SKM-1 treated with dmso at 0.1 percent for 144 hours (cell line): ENCODE results near the gene UXS1.
"Not testable (repeated sequence)": the region's sequence is repeated elsewhere in the genome, so short reads cannot be mapped to it uniquely, and the experiment has no call there.

ENCODE experiments used
- DNase-seq: peaks from one replicate; lab custom pipeline; 2025; ENCODE audit not compliant: unreplicated experiment; lab: John Stamatoyannopoulos, UW

Gene UXS1

GRCh38 chr2:106137731-106138521 is 56.2 kb downstream of the UXS1 start:
- no peak for DNase-seq

GRCh38 chr2:106131192-106131591 is 62.9 kb downstream of the UXS1 start:
- DNase-seq, result not testable (repeated sequence)

GRCh38 chr2:106130251-106130998 is 63.7 kb downstream of the UXS1 start:
- no peak for DNase-seq

- DNase-seq, result no peak
Measured at GRCh38 chr2:106129592-106129991, 64.5 kb downstream of the UXS1 start.

GRCh38 chr2:106129150-106129549 is 65.0 kb downstream of the UXS1 start:
- no peak for DNase-seq

GRCh38 chr2:106127776-106128268 is 66.3 kb downstream of the UXS1 start:
- no peak for DNase-seq

- DNase-seq, result no peak
Measured at GRCh38 chr2:106127282-106127771, 66.8 kb downstream of the UXS1 start.

- no peak for DNase-seq
Measured at GRCh38 chr2:106126705-106127281, 67.3 kb downstream of the UXS1 start.

- DNase-seq, result no peak
Measured at GRCh38 chr2:106126295-106126694, 67.8 kb downstream of the UXS1 start.

- no peak for DNase-seq
Measured at GRCh38 chr2:106124905-106125549, 69.1 kb downstream of the UXS1 start.

- no peak for DNase-seq
Measured at GRCh38 chr2:106124106-106124756, 69.9 kb downstream of the UXS1 start.

- DNase-seq, result no peak
Measured at GRCh38 chr2:106122157-106122556, 71.9 kb downstream of the UXS1 start.

GRCh38 chr2:106120432-106120831 is 73.7 kb downstream of the UXS1 start:
- no peak for DNase-seq

GRCh38 chr2:106119074-106119473 is 75.0 kb downstream of the UXS1 start:
- DNase-seq, result no peak

- DNase-seq, result no peak
Measured at GRCh38 chr2:106117882-106118684, 76.0 kb downstream of the UXS1 start.

- DNase-seq, result no peak
Measured at GRCh38 chr2:106117347-106117746, 76.8 kb downstream of the UXS1 start.

GRCh38 chr2:106116248-106116647 is 77.9 kb downstream of the UXS1 start:
- no peak for DNase-seq

- DNase-seq, result no peak
Measured at GRCh38 chr2:106115665-106116064, 78.4 kb downstream of the UXS1 start.

GRCh38 chr2:106115250-106115649 is 78.9 kb downstream of the UXS1 start:
- no peak for DNase-seq

GRCh38 chr2:106114166-106114565 is 79.9 kb downstream of the UXS1 start:
- DNase-seq, result no peak
